ENCODE results near the gene EGLN2.
"Not testable (repeated sequence)": the region's sequence is repeated elsewhere in the genome, so short reads cannot be mapped to it uniquely, and the experiment has no call there.

EGLN2 gene

DNA sequence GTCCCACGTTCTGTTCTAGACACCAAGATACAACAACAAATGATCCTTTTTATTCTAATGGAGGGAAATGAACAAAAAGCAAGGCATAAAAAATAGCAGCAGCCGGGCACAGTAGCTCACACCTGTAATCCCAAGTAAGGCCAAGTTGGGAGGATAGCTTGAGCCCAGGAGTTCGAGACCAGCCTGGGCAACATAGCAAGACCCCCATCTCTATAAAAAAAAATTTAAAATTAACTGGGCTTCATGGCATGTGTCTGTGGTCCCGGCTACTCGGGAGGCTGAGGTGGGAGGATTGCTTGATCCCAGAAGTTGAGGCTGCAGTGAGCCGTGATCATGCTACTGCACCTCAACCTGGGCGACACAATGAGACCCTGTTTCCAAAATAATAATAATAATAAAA is 22.6 kb upstream of the EGLN2 start:
- no peak for DNase-seq (ENCODE audit: low read depth, low spot score)

- DNase-seq (ENCODE audit: low read depth, low spot score), result peak; percentile 96
Observed at GRCh38 chr19:40776932-40777644, 21.9 kb upstream of the EGLN2 start.

GRCh38 chr19:40777645-40777936 is 21.4 kb upstream of the EGLN2 start:
- no peak for DNase-seq (ENCODE audit: low read depth, low spot score)

DNA sequence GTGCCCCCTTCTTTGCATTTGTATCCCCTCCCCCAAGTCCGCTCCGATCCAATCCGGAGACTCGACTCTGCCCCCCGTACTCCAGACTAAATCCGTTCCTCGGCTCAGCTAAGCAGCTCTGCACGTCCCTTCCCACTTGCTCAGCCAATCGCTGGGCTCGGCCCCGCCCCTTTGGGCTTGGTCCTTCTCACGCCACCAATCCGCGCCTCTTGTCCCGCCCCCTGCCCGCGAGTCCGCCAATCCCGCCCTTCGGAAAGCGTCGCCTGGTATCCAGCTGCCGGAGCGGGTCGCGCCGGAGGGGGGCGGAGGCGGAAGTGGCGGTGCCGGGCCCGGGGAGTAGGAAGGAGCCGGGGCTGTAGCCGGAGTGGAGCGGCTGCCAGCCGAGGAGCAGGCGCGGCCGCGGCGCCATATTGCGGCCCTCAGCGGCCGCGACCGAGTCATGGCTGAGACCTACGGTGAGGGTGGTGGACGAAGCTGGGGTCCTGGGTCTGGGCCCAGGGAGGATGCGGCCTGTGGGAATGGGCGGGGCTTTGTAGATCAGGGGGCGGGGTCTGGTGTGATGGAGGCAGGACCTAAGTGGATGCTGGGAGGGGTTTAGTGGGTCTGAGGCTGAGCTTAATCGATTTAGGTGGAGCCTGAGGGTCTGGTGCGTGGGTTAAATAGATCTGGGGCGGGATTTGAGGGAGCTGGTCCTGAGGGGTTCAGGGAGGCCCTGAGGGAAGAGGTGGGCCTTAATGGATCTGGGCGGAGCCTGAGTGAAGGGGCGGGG is 20.9 kb upstream of the EGLN2 start, which contains the start of gene RAB4B:
TSS of gene RAB4B (plus strand) at position 311 of the 769 bp plus-strand sequence. CDS start at position 440, 129 bp downstream.
- DNase-seq (ENCODE audit: low read depth, low spot score), result peak; percentile 100

GRCh38 chr19:40778706-40779284 is 20.2 kb upstream of the EGLN2 start:
- no peak for DNase-seq (ENCODE audit: low read depth, low spot score)

- DNase-seq (ENCODE audit: low read depth, low spot score), result no peak
Observed at GRCh38 chr19:40780582-40780981, 18.4 kb upstream of the EGLN2 start.

- DNase-seq (ENCODE audit: low read depth, low spot score), result no peak
Observed at GRCh38 chr19:40781140-40781539, 17.9 kb upstream of the EGLN2 start.

GRCh38 chr19:40783711-40784110 is 15.3 kb upstream of the EGLN2 start:
- no peak for DNase-seq (ENCODE audit: low read depth, low spot score)

DNA sequence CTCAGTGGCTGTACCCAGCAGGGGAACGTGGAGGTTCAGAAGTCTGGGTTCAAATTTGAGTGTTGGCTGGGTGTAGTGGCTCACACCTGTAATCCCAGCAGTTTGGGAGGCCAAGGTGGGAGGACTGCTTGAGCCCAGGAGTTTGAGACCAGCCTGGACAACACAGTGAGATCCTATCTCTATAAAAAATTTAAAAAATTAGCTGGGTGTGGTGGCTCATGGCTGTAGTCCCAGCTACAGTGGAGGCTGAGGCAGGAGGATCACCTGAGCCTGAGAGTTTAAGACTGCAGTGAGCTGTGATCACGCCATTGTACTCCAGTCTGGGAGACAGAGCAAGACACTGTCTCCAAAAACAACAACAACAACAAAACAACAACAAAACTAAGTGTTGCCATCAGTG is 14.8 kb upstream of the EGLN2 start:
- not testable (repeated sequence) for DNase-seq (ENCODE audit: low read depth, low spot score)

- DNase-seq (ENCODE audit: low read depth, low spot score), result no peak
Observed at GRCh38 chr19:40785526-40785925, 13.5 kb upstream of the EGLN2 start.

DNA sequence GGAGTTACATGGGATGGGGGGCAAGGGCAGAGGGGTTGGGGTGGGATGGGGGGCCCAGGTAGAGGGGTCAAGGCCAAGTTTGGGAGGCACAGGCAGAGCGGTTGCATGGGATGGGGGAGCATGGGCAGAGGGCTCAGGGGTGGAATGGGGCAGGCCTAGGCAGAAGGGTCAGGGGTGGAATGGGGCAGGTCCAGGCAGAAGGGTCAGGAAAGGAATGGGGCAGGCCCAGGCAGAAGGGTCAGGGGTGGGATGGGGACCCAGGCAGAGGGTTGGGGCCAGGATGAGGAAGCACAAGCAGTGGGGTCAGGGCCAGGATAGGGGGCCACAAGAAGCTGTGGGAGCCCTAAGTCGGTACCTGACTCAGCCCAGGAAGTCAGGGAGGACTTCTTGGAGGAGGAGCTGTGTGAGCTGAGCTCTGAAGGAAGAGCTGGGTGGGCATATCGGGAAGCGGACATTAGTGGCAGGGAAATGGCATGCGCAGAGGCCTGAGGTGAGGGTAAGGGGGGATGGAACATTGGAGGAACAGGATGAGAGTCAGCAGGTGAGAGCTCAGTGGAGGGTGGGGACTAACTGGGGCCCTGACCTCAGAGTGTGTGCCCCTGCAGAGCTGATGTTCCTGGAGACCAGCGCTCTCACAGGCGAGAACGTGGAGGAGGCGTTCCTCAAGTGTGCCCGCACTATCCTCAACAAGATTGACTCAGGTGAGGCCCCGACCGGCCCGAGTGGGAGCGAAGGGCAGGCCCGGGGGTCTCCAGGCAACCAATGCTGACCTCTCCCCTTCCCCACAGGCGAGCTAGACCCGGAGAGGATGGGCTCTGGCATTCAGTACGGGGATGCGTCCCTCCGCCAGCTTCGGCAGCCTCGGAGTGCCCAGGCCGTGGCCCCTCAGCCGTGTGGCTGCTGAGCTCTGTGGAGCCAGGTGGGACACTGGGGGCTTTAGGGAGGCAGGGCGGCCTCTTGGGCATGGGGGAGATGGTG is 12.6 kb upstream of the EGLN2 start:
- DNase-seq (ENCODE audit: low read depth, low spot score), result no peak

DNA sequence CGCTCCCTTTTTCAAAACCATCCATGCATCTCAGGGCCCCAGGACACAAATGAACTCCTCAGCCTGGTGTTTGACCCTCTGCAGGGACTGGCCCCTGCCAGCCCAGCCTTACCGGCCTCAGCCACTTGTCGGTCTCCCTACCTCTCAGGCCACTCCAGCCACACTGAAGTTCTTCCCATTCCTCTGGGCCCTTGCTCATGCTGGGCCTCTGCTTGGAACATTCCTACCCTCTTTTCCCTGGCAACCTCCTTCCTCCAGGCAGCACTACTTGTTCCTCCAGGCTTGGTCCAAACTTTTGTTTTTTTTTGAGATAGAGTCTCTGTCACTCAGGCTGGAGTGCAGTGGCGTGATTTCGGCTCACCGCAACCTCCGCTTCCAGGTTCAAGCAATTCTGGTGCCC is 7.6 kb upstream of the EGLN2 start:
- no peak for DNase-seq (ENCODE audit: low read depth, low spot score)

DNA sequence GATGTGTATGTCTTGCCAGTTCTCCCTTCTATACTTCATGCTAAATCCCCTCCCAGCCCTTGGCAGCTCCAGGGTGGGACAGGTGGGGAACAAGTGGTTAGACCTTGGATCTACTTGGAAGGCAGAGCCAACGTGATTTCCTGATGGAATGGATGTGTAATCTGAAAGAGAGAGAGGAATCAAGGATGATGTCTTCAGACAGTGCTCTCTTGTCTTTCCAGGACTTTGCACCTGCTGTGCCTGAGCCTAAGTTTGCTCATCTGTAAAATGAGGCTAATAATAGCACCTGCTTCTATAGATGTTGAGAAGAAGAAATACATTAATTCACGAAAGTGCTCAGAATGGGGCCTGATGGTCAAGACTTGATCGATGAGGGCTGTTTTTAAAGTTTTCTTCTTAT is 7.0 kb upstream of the EGLN2 start:
- DNase-seq (ENCODE audit: low read depth, low spot score), result no peak

DNA sequence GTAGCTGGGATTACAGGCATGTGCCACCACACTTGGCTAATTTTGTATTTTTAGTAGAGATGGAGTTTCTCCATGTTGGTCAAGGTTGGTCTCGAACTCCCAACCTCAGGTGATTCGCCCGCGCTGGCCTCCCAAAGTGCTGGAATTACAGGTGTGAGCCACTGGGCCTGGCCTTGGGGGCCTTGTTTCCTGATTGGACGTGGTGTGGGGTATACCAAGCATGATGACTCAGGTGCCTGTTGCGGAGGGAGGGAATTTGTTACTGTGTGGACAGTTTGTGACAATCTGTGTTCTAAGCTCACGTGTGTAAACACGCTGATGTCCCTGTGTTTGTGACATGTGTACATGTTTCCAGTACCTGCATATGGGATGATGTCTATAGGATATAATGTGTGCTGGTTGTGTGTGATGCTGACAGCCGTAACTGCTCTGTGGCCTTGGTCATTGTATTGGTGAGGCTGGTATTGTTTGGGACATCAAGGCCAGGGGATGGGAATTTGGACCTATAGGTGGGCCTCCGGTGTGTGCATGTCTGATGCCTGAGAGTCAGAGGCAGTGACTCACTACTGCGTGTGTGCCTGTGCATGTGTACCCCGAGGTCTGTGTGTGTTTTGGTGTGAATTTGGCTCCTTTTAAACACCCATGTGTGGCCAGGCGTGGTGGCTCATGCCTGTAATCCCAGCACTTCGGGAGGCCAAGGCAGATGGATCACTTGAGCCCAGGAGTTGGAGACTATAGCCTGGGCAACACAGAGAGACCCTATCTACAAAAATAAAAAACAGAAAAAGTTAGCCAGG is 1.6 kb upstream of the EGLN2 start:
- no peak for DNase-seq (ENCODE audit: low read depth, low spot score)

DNA sequence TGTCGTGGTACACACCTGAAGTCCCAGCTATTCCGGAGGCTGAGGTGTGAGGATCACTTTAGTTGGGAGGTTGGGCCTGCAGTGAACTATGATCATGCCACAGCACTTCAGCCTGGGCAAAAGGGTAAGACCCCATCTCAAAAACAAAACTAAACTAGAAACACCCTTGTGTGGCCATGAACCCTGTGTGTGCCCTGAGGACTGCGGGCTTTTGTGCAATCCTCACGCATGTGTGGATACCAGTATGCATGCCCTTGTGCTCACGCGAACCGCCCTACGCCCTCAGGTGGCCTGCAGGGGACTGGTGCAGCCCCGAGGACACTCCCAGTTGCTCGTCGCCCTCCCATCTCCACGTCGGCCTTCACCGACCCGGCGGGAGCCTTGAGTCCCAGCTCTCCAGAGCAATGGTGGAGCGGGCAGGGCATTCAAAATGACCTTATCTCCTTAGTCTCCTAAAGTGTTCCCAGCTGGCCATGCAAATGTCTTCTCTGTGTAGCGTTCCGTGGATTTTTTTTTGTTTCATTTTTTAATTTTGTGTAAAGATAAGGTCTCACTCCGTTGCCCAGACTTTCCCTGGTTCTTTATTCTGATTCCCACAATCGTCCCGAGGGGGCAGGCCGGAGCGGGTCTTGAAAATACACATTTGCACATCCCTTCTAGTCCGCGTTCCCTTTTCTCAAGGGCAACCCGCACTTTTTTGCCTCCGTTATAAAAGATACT is 868 bp upstream of the EGLN2 start:
- DNase-seq (ENCODE audit: low read depth, low spot score), result peak; percentile 65

DNA sequence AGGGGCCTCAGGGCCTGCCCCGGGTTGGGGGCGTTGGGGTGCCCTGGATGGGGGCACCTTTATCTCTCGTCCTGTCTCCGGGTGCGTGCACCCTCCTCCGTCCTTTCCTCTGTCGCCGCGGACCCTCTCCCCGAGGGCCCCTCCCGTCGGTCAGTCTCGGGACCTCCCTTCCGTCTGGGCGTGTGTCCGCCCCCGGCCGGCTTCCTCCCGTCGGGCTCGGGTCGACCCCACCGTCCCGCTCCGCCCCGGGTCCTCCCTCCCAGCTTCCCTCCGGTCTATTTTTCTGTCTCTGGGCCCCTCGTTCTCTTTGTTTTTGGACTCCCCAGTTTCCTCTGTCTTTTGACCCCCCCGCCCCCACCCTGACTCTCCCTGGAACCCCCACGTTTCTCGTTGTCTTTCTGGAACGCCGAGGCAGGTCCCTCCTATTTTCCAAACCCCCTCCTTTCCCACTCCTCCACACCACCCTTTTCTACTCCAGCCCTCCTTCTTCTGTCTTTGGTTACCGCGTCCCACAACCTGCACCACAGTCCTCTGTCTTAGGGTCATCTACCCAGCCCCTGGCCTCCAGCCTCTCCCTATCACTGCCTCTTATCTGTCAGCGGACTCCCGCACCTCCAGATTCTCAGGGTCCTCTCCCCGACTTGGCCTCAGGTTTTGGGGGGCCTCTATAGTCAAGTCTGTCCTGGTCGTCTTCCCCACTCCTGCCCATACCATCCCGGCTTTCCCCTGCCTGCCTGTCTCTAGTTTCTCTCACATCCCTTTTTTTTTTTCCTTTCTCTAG is 757 bp downstream of the EGLN2 start:
- peak; percentile 56 for DNase-seq (ENCODE audit: low read depth, low spot score)

- DNase-seq (ENCODE audit: low read depth, low spot score), result no peak
Observed at GRCh38 chr19:40800339-40800996, 1.5 kb downstream of the EGLN2 start.

DNA sequence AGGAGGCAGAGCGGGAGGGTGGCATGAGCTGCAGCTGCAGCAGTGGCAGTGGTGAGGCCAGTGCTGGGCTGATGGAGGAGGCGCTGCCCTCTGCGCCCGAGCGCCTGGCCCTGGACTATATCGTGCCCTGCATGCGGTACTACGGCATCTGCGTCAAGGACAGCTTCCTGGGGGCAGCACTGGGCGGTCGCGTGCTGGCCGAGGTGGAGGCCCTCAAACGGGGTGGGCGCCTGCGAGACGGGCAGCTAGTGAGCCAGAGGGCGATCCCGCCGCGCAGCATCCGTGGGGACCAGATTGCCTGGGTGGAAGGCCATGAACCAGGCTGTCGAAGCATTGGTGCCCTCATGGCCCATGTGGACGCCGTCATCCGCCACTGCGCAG is 2.0 kb downstream of the EGLN2 start:
- DNase-seq (ENCODE audit: low read depth, low spot score), result no peak

All from astrocyte of the hippocampus (primary cell).